HG03280 (cell line): ENCODE measurements around the gene GPATCH1.
"Not testable (repeated sequence)": the region's sequence is repeated elsewhere in the genome, so short reads cannot be mapped to it uniquely, and the experiment has no call there.

Source experiments
- ATAC-seq: cut with Tn5 transposase; IDR thresholded peaks from one replicate; pipeline ENCODE4 v1.9.1; 2021; ENCODE audit warnings: mild to moderate bottlenecking, moderate library complexity; ENCODE audit not compliant: unreplicated experiment

The GPATCH1 gene, protein sequence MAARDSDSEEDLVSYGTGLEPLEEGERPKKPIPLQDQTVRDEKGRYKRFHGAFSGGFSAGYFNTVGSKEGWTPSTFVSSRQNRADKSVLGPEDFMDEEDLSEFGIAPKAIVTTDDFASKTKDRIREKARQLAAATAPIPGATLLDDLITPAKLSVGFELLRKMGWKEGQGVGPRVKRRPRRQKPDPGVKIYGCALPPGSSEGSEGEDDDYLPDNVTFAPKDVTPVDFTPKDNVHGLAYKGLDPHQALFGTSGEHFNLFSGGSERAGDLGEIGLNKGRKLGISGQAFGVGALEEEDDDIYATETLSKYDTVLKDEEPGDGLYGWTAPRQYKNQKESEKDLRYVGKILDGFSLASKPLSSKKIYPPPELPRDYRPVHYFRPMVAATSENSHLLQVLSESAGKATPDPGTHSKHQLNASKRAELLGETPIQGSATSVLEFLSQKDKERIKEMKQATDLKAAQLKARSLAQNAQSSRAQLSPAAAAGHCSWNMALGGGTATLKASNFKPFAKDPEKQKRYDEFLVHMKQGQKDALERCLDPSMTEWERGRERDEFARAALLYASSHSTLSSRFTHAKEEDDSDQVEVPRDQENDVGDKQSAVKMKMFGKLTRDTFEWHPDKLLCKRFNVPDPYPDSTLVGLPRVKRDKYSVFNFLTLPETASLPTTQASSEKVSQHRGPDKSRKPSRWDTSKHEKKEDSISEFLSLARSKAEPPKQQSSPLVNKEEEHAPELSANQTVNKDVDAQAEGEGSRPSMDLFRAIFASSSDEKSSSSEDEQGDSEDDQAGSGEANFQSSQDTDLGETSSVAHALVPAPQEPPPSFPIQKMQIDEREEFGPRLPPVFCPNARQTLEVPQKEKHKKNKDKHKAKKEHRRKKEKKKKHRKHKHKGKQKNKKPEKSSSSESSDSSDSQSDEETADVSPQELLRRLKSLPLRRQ

DNA sequence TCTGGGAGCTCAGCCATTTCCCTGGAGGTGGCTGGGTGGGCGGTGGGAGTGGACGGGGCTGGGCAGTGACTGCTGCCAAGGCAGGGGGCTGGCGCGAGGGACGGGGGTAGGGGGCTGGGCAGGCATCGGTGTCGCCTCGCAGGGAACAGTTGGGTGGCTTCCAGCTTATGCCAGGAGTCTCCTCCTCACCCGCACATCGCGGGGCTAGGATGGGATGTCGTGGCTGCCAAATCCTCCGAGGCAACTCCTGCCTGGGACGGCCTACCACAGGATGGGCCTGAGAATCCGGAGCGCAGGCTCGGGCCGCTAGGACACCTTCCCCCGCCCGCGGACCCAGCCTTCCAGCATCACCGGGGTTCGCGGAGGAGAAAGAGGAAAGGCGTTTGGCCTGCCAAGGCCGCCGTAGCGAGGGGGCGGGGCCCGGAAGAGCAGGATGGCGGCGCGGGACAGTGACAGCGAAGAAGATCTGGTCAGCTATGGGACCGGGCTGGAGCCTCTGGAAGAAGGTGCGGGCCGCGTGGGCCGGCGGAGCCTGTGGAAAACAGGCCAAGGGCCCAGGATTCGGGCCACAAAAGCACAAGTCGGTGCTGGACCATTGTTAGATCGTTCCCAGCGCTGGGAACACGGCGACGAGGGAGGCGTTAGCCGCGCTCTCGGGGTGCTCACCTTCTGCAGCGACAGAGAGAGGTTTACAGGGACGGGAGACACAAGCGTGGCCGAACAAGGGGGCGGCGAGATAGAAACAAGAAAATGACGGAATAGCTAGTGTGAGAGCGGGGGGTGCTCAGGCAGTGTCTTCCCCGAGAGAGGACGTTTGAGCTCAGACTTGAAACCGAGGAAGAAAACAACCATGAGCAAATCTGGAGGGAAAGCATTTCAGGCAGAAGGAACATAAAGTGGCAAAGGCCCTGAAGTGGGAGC, at the start of gene GPATCH1:
Gene GPATCH1 (plus strand): TSS at position 421 of the 921 bp plus-strand sequence. CDS start 13 bp downstream, at position 434.
- ATAC-seq, result peak; percentile 92

DNA sequence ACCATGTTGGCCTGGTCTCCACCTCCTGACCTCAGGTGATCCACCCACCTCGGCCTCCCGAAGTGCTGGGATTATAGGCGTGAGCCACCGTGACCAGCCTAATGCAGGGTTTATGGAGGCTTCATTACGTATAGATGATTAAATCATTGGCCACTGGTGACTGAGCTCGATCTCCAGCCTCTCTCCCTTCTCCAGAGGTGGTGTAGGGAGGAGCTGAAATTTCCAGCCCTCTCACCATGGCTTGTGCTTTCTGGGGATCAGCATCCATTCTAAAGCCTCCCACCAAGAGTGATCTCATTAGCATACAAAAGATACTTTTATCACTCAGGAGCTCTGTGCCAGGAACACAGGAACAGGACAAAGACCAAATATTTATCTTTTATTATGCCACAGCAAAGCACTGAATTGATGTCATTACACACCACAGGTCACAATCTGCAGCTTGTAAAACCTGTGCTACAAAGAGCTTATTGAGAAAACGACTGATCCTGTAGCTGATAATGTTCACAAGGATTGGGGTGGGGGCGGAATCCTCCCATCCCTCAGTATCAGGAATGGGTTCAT, 48.7 kb upstream of the GPATCH1 start:
- ATAC-seq, result no peak

DNA sequence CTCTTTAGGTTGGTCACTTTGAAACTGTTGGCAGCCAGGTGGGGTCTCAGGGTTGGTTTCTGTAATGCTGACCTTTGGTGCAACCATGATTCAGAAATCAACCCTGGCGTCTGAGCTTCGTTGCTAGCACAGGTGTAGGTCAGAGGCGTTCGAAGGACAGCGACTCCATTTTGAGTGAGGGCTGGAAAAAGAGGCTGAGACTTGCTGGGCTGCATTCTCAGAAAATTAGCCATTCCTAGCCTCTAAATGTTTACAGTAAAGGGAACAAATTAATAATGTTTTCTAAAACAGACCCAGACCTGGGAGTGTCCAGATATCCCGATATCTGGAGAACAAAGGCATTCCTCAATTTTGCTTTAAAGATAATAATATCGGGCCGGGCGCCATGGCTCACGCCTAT, 45.5 kb upstream of the GPATCH1 start:
- ATAC-seq, result no peak

DNA sequence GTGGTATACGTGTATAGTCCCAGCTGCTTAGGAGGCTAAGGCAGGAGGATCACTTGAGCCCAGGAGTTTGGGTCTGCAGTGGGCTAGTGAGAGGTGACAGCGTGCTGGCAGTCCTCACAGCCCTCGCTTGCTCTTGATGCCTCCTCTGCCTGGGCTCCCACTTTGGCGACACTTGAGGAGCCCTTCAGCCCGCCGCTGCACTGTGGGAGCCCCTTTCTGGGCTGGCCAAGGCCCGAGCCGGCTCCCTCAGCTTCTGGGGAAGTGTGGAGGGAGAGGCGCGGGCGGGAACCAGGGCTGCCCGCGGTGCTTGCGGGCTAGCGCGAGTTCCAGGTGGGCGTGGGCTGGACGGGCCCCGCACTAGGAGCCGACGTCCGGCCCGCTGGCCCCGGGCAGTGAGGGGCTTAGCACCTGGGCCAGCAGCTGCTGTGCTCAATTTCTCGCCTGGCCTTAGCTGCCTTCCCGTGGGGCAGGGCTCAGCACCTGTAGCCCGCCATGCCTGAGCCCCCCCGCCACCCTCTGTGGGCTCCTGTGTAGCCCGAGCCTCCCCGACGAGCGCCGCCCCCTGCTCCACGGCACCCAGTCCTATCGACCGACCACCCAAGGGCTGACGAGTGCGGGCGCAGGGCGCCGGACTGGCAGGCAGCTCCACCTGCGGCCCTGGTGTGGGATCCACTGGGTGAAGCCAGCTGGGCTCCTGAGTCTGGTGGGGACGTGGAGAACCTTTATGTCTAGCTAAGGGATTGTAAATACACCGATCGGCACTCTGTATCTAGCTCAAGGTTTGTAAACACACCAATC, 44.4 kb upstream of the GPATCH1 start:
- ATAC-seq, result not testable (repeated sequence)

DNA sequence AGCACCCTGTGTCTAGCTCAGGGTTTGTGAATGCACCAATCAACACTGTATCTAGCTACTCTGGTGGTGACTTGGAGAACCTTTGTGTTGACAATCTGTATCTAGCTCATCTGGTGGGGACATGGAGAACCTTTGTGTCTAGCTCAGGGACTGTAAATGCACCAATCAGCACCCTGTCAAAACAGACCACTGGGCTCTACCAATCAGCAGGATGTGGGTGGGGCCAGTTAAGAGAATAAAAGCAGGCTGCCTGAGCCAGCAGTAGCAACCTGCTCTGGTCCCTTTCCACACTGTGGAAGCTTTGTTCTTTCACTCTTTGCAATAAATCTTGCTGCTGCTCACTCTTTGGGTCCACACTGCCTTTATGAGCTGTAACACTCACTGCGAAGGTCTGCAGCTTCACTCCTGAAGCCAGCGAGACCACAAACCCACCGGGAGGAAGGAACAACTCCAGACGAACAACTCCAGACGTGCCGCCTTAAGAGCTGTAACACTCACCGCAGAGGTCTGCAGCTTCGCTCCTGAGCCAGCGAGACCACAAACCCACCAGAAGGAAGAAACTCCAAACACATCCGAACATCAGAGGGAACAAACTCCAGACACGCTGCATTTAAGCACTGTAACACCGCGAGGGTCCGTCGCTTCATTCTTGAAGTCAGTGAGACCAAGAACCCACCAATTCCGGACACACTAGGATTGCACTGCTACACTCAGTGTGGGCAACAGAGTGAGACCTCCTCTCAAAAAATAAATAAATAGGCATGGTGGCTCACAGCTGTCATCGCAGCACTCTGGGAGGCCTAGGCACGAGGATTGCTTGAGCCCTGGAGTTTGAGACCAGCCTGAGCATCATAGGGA, 43.6 kb upstream of the GPATCH1 start:
- not testable (repeated sequence) for ATAC-seq

DNA sequence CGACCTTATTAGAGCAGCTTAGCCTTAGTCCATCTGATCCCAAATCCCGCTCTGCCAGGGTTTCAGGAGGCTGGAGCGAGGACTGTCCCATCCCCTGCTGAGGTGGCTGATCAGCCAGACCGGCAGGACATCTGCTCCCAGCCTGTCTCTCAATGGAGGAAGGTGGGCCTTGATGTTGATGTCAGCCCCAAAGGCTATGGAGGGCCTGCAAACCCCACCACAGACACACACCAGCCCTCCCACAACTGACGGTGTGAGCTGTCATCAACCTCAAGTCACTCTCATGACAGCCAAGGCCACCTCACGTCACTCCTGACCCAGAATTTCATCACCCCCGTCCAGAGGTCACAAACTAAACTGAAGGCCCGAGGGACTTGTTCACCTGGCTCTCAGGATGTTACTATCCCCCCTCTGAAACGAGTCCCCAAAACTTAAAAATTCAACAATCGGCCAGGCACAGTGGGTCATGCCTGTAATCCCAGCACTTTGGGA, 41.8 kb upstream of the GPATCH1 start:
- ATAC-seq, result no peak

DNA sequence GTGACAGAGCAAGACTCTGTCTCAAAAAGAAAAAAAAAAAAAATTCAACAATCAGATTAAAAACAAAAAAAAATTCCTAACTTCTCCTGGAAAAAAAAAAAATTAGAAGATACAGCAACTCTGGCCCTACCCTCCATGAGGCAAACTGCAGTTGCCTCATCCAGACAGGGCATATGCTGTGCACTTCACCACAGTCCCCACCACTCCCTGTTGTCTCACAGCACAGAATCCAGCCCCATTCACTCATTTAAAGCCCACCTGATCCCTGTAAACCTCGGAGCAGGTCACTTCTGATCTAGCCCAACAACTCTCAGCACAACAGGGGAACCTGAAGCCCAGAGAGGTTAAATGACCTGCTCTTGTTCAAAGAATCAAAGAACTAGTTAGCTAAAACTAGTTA, 41.2 kb upstream of the GPATCH1 start:
- no peak for ATAC-seq

DNA sequence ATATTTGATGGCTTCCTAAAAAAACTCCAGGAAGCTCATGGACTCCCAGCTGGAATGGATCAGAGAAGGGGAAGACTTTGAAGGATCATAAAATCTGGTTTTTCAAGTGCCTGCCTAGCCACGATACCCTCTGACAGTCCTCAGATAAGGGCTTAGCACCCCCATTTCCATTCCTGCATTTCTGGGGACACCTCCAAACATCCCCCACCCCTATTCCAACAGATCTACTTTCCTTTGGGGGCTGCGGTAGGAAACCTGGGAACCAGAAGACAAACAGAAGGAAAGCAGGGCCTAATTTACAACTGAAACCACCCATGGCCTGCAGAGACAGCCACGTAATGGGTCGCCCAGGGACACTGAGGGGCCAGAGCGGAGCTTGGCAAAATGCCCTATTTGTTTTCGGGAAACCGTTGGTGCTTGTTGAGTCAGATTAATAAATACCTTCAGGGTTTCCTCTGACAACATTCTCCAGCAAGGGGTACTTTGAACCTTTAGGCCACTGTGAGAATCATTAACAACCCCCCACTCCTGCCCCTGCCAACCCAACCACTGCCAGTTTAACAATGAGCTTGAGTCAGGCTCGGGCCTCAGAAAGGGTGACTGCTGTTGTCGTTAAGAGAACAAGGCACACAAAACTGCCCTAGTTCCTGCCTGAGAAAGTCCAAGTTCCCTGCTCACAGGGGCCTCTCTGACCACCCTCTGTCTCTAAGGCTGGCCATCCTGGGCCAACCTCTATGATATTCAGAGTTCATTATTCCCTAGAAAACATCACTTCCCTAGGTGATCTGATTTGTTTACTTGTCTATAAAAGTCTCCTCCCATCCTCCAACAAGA, 39.8 kb upstream of the GPATCH1 start:
- no peak for ATAC-seq

DNA sequence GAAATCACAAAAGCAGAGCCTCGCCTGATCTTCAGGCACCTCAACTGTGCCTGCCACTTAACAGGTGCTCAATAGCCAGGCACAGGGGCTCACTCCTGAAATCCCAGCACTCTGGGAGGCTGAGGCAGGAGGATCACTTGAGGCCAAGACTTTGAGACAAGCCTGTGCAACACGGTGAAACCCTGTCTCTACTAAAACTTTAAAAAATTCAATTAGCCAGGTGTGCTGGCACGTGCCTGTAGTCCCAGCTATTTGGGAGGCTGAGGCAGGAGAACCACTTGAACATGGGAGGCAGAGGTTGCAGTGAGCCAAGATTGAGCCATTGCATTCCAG, 39.2 kb upstream of the GPATCH1 start:
- not testable (repeated sequence) for ATAC-seq

DNA sequence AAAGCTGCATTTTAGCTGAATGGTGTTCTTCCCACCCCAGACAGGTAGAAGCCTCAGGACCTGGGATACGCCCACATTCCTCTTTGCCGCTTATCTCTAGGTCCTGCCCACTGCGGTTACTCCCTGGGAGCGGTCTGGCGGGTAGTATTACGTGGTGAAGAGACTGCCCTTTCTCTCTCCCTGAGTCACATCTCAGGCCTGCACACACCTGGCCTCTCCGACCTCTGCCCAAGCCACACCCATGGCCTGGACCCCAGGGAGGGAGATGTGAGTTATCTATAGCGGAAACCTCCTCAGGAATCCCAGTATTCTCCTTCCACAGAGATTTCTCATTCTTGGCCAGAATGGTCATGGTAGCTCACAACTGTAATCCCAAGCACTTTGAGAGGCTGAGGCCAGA, 33.6 kb upstream of the GPATCH1 start:
- no peak for ATAC-seq

DNA sequence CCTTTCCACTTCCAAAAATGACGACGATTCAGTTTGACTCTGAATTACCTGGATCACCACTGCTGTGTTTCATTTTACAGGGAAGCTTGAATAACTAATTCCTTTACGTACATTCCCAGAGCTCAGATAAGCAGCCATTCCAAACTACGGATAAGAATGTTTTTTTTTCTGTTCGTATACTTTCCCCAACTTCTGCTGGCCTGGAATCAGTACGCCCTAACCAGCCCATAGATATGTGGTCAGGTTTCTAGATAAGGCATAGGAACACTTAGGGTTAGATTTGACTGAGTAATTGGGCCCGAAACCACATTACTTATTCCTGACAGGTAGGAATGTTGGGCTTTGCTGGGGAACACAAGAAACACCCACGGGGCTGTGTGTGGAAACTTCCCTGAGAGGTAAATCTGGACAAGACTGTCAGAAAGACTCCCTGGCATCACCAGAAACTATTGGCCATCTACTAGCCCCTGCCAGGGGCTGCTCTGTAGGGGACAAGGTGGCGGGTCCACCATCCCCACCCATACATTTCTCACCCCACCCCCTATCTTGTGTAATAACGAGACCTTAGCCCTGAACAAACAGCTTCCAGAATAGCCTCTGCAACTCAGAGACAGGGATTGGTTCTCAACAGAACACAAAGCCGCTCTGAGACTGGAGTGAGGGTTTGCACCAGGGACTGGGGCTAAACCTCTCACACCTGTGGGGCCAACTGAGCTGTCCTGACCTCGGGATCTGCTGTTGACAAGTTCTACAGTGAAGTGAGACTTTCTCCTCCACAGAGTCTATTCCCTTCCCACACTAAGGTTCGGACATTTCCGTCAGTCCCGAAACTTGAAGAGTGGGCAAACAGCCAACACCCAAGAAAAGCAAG, 31.9 kb upstream of the GPATCH1 start:
- ATAC-seq, result no peak

DNA sequence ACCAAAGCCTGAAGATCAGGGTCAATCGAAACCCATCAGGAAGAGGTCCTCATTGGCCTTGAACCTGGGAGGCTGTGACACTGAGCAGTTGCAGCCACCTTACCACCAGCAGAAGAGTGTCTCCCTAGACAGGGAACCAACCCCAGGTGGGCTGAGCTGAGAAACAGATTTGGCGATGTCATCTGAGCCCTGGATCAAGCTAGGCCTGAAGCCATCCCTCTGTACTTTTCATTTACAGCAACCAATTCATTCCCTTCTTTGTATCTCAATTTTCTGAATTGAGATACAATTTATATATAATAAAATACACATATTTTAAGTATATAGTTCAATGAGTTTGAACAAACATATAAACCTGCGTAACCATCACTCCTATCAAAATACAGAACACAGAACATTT, 30.9 kb upstream of the GPATCH1 start:
- ATAC-seq, result no peak

DNA sequence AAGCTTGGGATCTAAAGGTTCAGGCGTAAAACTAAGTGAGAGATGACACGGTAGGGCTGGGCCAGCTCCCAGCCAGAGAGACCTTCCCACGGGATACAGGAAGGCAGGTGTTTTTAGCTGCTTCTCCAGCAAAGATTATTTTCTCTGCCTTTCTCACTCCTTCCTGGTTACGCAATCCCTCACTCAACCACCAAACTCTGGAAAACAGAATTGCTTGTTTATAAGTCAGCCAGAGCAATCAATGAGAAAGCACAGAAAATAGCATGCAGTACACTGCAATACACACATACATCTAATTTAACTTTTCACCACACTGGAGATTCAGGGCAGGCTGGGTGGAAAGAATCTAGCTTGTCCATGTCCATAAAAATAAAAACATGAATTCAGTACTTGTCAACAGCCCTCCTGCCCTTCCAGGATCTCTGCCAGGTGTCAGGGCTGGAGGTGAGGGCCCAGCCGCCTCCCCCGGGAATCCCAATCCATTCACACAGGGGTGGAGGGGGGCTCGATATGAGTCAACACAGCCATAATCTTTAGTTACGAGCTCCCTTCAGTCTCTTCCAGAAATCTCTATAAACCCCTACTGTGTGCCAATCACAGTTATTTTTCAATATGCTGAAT, 28.5 kb upstream of the GPATCH1 start:
- ATAC-seq, result no peak

DNA sequence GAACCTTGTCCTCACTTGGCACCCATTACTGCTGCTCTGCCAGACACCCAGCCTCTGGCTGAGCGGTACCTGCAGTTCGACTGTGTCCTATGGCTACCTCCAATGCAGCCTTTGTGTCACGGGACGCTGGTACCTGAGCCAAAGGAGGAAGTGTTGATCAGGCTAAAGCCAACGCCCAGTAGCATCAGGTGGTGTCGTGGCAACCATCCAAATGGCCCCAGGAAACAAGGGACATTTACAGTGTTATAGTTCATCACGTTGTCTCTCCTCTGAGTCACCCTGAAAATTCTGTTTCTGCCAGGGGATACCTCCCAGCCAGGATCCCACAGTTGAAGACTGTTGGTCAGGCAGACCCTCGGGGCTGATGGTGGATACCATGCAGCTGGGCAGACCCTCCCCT, 26.4 kb upstream of the GPATCH1 start:
- ATAC-seq, result no peak

DNA sequence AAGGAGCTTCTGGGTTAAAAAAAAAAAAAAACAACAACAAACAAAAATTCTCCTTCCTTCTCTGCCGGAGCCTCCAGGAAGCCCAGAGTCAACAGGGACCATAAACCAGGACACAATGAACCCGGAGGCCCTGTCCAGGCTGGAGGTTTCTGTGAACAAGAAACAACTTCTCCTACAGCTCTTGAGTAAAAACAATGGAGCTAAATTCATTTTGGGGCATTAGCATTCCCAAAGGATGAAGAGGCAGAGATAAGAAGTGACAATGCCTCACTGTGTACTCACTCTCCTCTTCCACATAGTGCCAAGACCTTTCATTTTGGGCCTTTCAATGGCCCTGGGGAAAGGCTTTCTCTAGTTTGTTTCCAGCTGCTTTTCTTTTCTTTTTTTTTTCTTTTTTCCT, 25.3 kb upstream of the GPATCH1 start:
- ATAC-seq, result no peak

DNA sequence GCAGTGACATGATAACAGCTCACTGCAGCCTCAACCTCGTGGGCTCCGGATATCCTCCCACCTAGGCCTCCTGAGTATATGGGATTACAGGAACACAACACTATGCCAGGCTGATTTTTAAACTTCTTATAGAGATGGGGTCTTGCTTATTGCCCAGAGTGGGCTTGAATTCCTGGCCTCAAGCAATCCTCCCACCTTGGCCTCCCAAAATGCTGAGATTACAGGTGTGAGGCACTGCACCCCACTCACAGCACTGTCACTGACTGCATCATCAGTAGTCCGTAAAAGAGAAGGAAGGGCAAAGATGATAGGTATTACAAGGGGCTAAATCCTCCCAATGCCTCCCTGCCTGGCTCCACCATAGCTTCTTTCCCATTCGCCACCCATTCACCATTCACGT, 20.4 kb upstream of the GPATCH1 start:
- ATAC-seq, result no peak
